Inflammatory macrophage (primary cell): ENCODE measurements around the gene PSAT1.
A peak's percentile ranks its signal among the peaks of the same experiment; 100 is the strongest.

Source experiments
- DNase-seq, 2 donors: peaks; one replicate each; pipeline ENCODE4 v3.0.0-alpha.2; 2020 to 2022

Gene PSAT1

DNA sequence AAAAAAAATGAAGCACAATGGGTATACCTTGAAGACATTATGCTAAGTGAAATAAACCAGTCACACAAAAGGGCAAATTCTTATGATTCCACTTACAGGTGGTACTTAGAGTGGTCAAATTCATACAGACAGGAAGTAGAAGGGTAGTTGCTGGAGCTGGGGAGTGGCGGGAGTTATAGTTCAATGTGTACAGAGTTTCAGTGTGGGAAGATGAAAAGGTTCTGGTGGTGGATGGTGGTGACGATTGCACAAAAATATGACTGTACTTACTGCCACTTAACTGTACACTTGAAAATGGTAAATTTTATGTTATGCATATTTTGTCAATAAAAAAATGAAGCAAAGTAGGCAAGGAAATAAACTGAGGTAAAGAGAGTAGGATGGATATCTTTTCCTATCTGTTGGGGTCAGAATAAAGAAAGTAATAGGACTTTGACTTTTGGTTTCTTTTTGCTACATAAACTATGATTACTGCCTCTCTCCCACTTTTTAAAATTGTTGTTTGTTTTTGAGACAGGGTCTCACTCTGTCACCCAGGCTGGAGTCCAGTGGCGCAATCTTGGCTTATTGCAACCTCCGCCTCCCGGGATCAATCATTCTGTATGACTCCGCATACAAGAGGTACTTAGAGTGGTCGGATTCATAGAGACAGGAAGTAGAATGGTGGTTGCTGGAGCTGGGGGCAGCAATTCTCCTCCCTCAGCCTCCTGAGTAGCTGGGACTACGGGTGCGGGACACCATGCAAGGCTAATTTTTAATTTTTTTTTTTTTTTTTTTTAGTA, 4.0 kb upstream of the PSAT1 start:
- DNase-seq = no peak

DNA sequence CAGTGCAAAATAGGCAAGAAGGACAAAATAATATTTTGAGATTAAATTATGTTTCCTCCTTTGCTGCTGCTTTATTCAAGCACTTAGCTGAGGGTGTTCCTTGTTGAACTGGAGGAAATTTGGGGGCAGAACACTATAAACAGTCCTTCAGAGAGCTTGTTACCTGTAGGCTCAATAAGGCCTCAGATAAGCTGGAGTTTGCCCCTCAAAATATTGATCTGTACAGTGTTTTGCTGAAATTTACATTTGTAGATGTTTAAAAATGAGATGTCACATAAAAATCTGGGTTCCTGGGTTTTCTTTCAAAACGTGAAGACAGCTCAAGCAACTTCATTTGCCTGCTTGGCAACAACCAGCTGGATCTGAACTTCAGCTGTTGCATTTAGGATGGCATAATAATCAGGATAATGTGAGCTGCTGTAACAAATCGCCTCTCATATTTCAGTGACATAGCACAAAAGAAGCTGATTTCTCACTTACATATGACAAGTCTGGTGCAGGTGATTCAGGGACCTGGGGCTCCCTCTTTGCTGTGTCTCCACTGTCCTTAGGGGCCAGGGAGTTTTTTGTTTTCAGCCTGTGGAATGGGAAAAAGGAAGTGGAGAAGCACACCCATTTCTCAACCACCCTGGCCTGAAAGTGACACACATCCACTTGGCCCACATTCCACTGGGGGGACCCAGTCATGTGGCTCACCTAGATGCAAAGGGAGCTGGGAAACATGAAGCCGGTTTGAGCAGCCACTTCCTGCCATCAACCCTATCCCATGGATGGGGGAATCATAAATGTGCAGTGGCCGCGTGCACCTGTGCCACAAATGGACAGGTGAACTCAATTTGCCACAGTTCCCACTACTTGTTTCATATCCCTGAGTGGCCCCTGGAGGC, 2.4 kb upstream of the PSAT1 start:
- DNase-seq = peak; percentile 20 to 31

DNA sequence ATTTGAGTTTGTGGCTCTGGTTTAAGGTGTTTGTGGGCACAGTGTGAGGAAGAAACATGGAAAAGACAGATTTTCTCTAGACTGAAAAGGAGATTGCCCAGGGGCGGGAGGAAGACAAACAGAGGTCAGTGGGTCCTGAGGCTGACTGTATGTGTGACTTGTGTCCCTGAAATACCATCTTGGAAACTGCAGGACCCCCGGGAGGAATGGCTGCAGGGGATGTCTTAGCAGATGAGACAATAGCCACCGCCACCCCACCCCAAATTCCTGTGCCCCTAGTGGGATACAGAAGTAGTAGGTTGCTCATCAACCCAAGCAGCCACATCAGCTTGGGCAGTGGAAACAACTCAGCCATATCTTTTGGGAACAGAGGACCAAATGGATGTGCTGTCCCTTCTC, 1.7 kb upstream of the PSAT1 start:
- DNase-seq = no peak

DNA sequence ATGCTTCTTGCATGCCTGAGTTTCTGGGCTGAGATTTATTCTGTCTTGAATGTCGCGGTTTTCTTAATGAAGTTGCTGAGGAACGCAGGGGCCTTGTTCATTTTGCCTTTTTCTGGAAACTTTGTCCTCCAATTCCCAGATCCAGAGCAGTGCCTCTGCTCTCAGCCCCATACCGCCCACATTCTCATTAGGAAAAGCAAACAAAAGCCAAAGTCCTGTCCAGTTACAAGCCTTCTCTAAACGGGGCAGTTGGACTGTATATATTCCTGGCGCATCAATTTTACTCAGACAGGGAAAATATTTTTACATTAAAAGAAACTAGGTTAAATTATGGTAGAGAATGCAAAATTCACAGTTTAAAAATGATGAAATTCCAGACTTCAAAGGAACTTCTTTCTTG, 1.2 kb upstream of the PSAT1 start:
- DNase-seq = no peak

DNA sequence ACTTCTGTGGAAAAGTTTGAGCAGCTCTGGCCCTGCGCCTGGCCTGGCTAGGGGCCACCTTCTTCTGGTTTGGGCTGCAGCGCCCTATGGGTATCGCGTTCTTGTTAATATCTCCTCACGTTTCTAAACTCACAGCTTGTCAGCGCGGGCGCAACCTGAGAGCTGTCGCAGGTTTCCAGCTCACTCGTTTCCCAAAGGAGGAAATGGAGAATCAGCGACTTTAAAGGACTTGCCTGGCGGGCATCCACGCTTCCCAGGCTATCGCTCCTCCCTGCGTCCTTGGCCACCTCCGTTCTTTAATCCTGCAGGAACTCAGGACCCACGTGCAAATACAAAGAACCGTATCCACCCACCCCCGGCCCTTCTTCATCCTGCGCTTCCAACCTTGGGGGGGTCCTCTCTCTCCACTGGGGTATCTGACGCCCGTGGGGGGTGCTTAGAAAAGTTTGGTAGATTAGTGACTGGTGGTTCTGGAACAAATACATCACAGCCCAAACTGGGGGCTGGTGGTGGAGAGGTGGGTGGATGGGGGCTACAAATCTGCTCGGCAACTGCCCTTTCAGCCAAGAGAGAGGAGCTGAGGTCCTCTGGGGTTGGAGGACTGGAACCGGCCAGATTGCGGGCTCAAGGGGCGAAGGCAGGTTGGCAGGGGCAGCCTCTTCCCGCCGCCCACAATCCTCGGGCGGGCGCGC, 578 bp upstream of the PSAT1 start:
- no peak for DNase-seq

DNA sequence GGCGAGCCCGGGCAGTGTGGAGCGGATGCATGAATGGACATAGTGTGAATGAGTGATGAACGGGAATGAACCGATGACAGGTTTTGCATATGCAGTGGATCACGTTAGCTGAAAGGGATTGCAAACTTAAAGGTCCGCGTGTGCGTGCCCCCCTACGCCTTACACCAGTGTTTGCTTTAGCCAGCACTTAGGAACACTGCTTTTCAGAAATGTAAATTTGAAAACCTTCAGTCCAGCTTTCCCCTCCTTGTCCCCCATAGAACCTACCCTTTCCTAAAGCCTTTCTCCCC, 692 bp downstream of the PSAT1 start:
- no peak for DNase-seq

DNA sequence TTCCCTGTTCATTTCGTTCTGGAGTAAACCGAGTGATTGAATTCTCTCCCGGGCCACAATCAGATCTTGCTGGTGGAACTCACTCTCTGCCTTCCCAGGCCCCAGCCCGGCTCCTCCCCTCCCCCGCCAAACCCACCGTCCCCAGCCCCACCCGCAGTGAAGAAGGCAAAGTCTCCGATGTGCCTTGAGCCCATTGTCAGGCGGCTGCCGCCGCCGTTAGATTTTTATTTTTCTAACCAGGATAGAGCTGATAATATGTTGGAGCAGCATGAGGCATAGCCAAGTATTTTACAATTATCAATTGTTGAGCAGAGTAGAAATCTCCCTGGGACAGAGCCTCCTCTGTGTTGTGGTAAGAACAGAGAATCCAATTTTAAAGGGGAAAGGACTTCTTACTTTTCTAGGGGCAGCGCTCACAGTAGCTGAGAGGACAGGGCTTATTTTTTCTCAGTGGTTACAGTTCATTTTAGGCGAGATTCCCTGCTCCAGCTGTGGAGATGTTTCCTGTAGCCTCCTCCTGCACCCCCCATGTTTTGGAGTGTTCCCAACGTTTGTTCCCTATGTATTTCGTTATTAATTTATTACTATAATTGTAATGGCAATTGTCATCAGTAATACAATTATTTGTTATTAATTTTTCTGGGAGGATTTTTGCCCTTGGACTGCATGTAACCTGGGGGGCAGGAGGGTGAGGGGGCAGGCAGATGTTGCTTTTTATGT, 1.3 kb downstream of the PSAT1 start:
- DNase-seq = no peak

DNA sequence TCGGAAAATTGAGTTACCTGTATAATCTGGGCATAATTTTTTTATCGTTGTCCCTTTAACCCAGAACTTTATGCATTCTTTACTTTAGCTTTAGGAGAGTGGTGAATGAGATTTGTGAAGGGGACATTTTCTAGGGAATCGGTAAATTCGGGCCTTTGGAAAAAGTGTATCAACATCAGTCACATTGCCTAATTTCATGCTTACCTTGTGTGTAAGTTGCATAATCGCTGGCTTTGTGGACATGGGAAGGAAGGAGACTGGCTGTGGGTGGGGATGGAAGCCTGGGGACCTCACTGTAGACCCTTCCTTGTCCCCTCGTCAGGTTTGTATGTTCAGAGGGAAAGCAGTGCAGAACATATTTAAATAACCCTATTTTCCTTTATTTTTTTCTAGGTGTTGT, 3.3 kb downstream of the PSAT1 start:
- no peak for DNase-seq

DNA sequence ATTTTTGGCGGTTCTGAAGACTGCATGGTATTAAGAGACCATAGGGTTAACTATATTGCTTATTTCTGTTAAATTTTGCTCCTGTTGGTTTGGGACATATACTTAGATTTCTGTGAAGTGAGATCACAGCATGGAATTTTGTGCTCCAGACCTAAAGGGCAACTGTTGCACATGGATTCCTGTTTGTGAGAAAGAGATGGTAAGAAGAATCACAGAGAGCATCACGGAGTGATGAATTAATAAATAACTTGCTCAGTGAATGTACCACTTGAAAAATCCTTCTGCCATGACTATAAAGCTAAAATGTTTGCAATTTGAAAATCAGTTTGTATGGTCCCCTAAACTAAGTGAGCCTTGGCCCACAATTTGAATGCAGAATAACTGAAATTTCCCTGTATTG, 4.5 kb downstream of the PSAT1 start:
- DNase-seq = no peak

DNA sequence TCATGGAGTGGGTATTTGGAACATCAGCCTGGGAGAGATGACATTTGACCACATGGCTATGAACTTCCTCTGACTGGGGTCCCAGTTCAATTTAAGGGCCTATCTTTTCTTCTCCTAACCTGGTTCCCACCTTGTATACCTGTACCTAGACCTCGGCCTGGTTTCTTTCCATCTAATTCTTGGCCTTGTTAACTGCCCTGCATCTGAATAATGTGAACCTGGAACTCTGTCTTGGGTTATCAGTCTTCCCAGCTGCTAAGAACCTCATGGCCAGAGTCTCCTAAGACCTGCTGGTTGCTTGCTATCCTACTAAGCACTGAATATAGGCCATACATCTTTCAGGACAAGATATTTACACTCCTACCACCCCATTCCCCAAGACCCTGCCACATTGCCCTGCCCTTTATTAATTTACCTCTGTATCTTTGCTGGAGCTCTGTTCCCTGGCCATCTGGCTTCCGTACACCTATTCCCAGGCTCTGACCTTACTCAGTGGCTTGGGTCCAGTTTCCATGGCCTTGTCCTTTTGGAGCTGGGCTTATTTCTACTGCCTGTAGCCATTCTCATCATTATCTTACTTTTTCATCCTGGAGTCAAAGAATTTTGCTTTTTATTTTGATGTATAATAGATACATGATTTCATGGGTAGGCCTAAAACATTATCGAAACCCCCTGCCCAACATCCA, 6.6 kb downstream of the PSAT1 start:
- no peak for DNase-seq

DNA sequence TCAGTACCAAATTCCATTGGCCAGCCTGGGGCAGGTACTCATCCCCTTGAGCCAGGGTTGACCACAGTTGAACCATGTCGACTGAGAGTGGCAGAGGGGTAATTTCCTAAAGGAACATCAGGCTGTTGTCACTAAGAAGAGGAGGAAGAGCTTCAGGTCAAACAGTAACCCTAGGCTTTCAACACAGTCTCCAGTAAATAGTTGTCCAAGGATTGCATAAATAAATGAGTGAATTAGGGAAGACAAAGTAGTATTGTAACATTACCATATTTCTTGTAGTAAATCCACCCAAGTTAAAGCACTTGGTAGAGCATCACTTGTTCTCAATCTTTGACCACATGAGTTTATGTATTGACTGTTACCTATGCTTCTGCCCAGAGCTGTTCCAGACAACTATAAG, 7.4 kb downstream of the PSAT1 start:
- peak in 1 of 2 donors; percentile 73 for DNase-seq

DNA sequence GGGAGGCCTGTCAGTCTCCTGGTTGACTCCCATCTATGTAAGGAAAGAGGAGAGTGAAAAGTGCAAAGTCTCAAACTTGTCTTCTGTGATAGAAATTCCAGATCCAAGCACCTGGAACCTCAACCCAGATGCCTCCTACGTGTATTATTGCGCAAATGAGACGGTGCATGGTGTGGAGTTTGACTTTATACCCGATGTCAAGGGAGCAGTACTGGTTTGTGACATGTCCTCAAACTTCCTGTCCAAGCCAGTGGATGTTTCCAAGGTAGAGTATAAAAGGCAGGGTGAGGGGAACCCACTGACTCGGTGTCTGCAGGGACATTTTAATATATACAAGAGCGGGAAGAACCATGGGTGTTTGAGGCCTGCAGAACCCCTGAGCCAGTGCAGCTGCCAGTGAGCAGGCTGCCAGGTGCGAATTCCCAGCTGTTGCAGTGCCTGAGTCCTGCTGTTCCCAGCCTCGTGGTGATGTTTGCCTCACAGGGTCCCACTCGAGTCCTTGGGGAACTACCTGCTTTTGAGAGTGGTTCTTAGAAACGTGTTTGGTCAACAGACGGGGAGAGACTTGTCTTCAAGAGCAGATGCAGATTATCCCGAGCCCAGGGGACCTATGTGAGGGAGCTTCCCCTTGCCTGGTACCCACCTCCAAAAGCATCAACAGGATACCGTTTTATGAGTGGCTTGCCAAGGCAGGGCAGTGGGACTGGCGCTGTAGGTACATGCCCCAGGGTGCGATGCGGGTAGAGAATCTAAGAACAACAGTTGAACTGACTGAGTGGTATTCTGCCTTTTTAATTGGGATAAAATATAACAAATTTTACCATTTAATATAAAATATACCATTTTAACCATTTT, 9.5 kb downstream of the PSAT1 start:
- no peak for DNase-seq

DNA sequence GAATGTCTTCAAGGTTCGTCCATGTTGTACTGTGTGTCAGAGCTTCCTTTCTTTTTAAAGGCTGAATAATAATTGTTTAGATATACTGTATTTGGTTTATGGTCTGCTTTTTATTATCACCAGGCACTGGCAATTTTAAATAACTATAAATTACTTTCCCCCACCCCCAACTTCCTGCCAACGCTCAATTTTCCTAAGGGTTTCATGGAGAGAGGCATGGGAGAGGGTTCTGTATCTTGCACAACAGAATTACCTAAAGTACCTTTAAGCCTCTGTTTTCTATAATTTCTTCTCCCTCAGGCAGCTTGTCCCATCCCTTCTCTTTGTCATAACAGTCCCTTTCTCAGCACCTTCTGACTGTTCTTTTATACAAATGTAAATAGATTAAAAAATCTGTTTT, 10.4 kb downstream of the PSAT1 start:
- DNase-seq = no peak

DNA sequence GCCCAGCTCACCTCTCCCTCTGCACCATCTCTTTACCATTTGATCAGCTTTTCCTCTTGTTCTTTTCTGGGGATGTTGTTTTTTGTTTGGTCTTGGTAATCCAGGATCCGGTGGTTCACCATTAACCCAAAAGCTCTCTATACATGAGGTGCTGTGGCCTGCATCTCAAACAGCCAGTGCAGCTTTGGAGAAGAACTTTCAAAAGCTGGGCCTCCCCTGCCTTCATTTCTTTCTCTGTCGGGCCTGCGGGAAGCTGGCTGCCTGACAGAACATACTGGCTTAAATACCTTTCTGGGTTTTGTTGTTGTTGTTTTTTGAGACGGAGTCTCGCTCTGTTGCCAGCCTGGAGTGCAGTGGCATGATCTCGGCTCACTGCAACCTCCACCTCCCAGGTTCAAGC, 12.1 kb downstream of the PSAT1 start:
- DNase-seq = no peak

DNA sequence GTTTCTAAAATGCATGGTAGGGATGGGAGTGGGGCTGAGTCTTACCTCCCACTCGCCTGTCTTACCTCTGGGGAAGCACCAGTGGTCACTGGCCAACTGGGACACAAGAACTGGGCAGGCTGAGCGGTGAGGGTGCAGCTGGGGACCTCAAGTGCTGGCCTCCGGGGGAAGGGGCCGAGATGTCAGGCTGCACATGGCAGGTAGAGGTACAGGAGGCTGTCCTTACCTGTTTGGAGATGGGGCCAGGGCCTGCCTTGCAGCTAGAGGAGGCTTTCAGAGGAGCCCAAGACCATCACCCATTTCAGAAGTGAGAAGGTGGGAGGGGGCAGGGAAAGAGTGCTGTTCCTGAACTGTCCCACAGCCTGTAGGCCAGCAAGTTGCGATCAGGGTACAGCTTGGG, 14.2 kb downstream of the PSAT1 start:
- DNase-seq = no peak

DNA sequence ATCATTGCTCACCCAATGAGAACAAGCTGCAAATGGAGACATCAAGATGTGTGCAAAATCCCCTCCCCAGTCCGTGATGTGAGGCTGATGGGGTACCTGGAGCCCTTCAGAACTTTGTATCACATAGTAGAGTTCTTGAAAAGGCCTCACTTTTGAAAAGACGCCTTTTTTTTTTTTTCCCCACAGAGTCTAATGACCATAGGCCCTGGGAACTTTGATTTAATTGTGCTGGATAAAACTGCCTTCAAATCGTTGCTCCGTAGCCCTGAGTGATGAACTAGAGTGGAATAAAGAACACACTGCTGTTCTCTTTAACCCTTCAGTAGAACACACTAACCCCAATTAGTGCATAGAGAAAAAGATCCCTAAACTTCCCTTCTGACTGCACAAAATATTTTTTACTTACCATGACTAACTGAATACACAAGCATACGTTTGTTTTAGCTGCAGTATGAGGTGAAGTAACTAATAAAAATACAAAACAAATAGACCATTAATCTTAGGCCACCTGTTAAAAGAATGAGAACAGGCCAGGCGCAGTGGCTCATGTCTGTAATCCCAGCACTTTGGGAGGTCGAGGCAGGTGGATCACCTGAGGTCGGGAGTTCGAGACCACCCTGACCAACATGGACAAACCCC, 15.1 kb downstream of the PSAT1 start:
- DNase-seq = no peak

DNA sequence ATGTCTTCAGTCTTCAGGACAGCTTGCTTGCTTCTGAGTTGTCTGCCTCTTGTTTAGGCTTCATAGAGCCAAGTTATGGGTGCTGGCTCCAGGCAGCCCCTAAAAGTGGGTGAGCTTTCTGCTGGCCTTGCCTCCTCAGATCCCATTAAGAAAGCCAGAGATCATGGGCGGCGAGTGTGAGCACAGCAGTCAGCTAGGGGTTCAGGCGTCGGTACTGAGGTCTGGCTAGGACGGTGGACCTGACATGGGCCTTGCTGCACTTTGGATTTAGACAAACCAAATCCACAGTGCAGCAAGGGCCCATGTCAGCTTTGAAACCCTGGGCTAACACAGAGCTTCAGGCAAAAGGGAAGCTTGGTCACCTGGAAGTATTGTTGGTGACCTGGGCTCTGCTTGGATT, 17.6 kb downstream of the PSAT1 start:
- no peak for DNase-seq

DNA sequence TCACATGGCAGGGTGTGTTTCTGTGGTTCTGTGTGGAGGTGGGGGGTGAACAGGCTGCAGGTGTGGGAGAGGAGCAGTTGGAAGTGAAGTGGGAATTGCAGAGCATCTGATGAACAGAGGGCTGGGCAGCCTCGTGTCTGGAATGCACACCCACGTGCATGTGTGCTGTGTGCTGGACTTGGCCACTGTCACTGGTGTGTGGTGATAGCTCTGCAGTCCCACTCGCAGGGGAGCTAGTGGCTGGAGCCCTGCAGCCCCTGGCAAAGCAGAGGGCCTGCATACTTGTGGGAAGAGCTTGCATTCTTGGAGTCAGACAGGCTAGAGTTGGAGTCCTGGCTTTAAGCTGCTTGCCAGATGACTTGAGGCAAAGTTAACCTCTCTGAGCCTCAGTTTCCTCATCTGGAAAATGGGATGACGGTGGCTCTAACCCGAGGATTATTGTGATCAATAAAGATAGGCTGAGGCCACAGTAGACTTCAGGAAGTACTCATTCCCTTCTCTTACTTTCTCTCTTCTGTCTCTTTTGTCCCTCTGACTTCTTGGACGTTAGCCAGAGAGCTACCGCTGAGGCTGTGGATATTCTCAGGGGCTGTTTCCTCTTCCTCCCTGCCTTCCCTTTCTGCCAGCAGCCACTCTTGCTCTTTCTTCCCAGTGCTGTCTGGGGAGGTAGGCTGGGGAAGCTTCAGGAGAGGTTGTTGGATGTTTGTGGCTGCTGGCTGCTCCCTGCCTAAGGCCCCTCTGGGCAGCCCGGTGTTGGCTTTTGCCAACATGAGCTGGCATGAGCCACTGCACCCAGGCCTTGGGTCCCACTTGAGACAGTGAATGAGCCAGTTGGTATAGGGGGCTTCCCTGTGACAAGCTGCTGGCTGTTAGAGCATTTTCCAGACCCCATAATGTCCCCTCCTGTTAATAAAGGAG, 18.3 kb downstream of the PSAT1 start:
- DNase-seq = no peak

DNA sequence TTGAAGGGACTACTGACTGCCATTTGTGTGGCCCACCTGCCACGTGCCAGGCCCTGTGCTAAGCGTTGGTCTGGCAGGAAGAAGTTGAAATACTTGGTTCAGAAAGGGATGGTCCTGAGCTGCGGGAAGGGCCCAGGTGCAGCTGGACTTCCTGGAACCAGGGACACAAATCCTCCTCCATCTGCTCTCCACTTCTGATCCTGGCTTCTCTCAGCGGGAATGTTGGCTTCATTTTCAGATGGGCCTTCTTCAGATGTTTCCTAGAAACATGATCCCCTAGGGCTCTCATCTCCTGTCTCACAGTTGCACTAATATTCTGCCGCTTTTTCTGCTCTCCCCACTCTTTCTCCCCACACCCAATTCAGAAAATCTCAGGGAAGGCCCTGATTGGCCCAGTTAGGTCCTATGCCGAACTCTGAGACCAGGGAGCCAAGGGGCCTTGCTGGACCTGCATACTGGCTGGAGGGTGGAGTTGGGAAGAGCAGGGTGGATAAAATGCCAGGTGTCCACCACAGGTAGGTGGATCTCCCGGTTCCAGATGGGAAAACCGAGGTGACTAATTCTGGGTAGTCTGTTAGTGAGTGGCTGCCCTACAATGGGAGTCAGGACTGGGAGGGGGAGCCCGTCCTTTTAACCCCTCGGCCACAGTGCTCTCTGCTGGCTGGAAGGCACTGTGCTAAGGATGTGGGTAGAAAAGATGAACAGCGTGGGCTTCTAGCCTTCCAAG, 19.4 kb downstream of the PSAT1 start:
- DNase-seq = no peak
